ENCODE data around the gene RABEP2. TPM values are rescaled to one million over a fixed set of nuclear protein-coding genes. Genes with fewer than 3 reads are reported as not detected.

The RABEP2 gene
- total RNA-seq, 1 experiment from 2014 or later, result 17.5 TPM

DNA sequence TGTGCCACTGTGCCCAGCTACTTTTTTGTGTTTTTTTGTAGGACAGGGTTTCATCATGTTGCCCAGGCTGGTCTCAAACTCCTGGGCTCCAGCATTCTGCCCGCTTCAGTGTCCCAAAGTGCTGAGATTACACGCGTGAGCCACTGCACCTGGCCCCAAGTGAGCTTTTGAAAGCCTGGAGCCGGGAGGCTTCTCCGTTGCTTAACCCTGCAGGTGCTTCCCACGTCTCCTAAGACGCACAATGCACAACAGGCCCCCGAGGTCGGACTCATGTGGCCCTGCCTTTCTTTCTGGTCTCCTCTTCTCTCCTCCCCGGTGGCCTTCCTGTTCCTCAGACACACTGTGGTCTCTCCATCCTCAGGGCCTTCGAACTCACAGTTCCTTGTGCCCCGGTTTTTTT lies 12.5 kb downstream of the RABEP2 start:
- no peak overlapping the region for H4K91ac ChIP-seq (ENCODE audit: insufficient read length, low read depth, low read length)
- no peaks in the 10 kb centered on the region for H3K9me3 ChIP-seq (ENCODE audit: control insufficient read depth, low read depth, low read length)
- no peak overlapping the region for H3K14ac ChIP-seq (ENCODE audit: insufficient read depth, low read length)
- H3K27me3 Mint-ChIP-seq (ENCODE audit: low read depth), result no peaks in the 10 kb centered on the region
- no peak overlapping the region for H3T11ph ChIP-seq (ENCODE audit: low read length)
- H3K79me2 ChIP-seq (ENCODE audit: insufficient read depth, low read length), result no peaks in the 10 kb centered on the region
- H4K5ac ChIP-seq (ENCODE audit: insufficient read length, low read depth, low read length), result no peak overlapping the region
- no peaks in the 10 kb centered on the region for H3K4me1 ChIP-seq (ENCODE audit: insufficient read depth, low read length)
- no peak overlapping the region for H3K23ac ChIP-seq (ENCODE audit: insufficient read length, low read depth, low read length)
- no peak overlapping the region; a peak in 1 of 5 replicates for H3K4me3 Mint-ChIP-seq
- no peaks in the 10 kb centered on the region for H3K27me3 ChIP-seq (ENCODE audit: insufficient read depth, low read length)
- H3K9me3 Mint-ChIP-seq, result no peaks in the 10 kb centered on the region
- H4K8ac ChIP-seq (replicated peaks; ENCODE audit: insufficient read length, low read depth, low read length), result no peak overlapping the region
- no peaks in the 10 kb centered on the region for H3K4me1 Mint-ChIP-seq
- no peak overlapping the region for H2BK5ac ChIP-seq (ENCODE audit: insufficient read length, low read length)
- no peak overlapping the region for H3K4ac ChIP-seq (ENCODE audit: low read depth, low read length)
- no peak for DNase-seq
- peaks cover 4 to 41% (median 23%) of the 10 kb centered on the region in 3 experiments; a peak in 5 of 7 replicates for H3K36me3 Mint-ChIP-seq (ENCODE audit: insufficient read depth in 1 of 3, low read depth in 3 of 3)
- H4K20me1 ChIP-seq (ENCODE audit: control insufficient read depth, insufficient read depth, insufficient read length), result no peaks in the 10 kb centered on the region
- no peak overlapping the region for H3K9ac ChIP-seq (ENCODE audit: extremely low read depth, insufficient read length, low read length)
- H2AFZ ChIP-seq (ENCODE audit: low read length), result no peak overlapping the region
- H3K56ac ChIP-seq (ENCODE audit: insufficient read length, low read depth, low read length), result no peak overlapping the region
- H2BK120ac ChIP-seq (ENCODE audit: low read depth, low read length, poor library complexity, severe bottlenecking), result no peak overlapping the region
- no peaks in the 10 kb centered on the region for H3K23me2 ChIP-seq (ENCODE audit: insufficient read length, low read depth, low read length, poor library complexity, severe bottlenecking)
- no peak overlapping the region for H3K18ac ChIP-seq (ENCODE audit: insufficient read length, low read depth, low read length)
- no peak overlapping the region for H2BK15ac ChIP-seq (ENCODE audit: low read depth, low read length)
- WGBS (ENCODE audit: extremely low coverage, insufficient read length, low lambda C conversion rate), result no CpG with 5 or more reads among the region's 12 CpGs
- no peak overlapping the region for H3K4me2 ChIP-seq (ENCODE audit: insufficient read depth, insufficient read length, low read length)
- H3K79me1 ChIP-seq (ENCODE audit: insufficient read depth, low read depth, low read length, poor library complexity, severe bottlenecking), result no peaks in the 10 kb centered on the region
- no peak overlapping the region for H2AK5ac ChIP-seq (ENCODE audit: insufficient read length, low read length)
- no peak overlapping the region for H3K27ac ChIP-seq (ENCODE audit: insufficient read length, low read depth, low read length)
- no peak overlapping the region for H2BK20ac ChIP-seq (ENCODE audit: low read depth, low read length, poor library complexity, severe bottlenecking)
- H3K27ac Mint-ChIP-seq, result peak overlapping the region in 2 of 3 experiments; percentile 85; a peak in 4 of 7 replicates
- no peak overlapping the region for H2BK12ac ChIP-seq (ENCODE audit: insufficient read length, low read depth, low read length)
- no peak for TF ChIP-seq CTCF (conservative IDR thresholded peaks at IDR 0.05)
